ENCODE measurements around the gene USP15. TPM values are rescaled to one million over a fixed set of nuclear protein-coding genes. Genes with fewer than 3 reads are reported as not detected.

The USP15 gene
- total and polyA plus RNA-seq, 2 donors (not counting 1 experiment from before 2014, with no cell fraction given): 116 to 182 TPM

GRCh38 chr12:62351326-62351725 is 91.1 kb downstream of the USP15 start:
- no peaks in the 10 kb centered on the region for H3K27me3 Mint-ChIP-seq
- ChIA-PET POLR2A (no interaction called here), CTCF (interaction anchor here (1.1 kb wide), 1 partner anchor 87 kb away, joined by 3 read pairs; no protein-coding TSS in a partner anchor)
- no peak overlapping the region for H3K4me3 ChIP-seq (ENCODE audit: control extremely low read depth in 1 of 5, extremely low read depth in 1 of 5, insufficient read depth in 1 of 5, low read depth in 2 of 5, low read length in 4 of 5)
- H3K4me1 ChIP-seq (ENCODE audit: control insufficient read depth in 2 of 2, insufficient read depth in 2 of 2, low read length in 2 of 2): no peaks in the 10 kb centered on the region
- H3K9me3 Mint-ChIP-seq (ENCODE audit: insufficient read depth): no peaks in the 10 kb centered on the region
- H3K79me2 ChIP-seq (ENCODE audit: control insufficient read depth, insufficient read depth, low read length): peaks cover 28% of the 10 kb centered on the region
- peaks cover 4% of the 10 kb centered on the region for H3K4me1 Mint-ChIP-seq
- TF ChIP-seq EZH2 (IDR thresholded peaks at IDR 0.05; ENCODE audit: borderline replicate concordance, insufficient read depth, low read depth, low read length, poor library complexity, severe bottlenecking) (no peak), CTCF (IDR thresholded peaks at IDR 0.05) (no peak)
- intact Hi-C loops (cut with micrococcal nuclease): loop anchor here (10.0 kb wide), 2 partner anchors 47 to 87 kb away; partner anchors contain the start of gene USP15
- no peak overlapping the region for H3K4me3 Mint-ChIP-seq
- H2AFZ ChIP-seq (ENCODE audit: insufficient read depth, low read depth, low read length, poor library complexity, severe bottlenecking): no peak overlapping the region
- no peak overlapping the region for H3K9ac ChIP-seq (ENCODE audit: low read length)
- ATAC-seq (ENCODE audit: low read depth) (no peak), DNase-seq (no peak)
- no peak overlapping the region for H3K4me2 ChIP-seq (replicated peaks; ENCODE audit: low read depth, low read length, poor library complexity, severe bottlenecking)
- WGBS (ENCODE audit: insufficient coverage): no CpG with 5 or more reads among the region's 1 CpG
- no peaks in the 10 kb centered on the region for H4K20me1 ChIP-seq (ENCODE audit: control insufficient read depth, insufficient read depth, low read length, poor library complexity, severe bottlenecking)
- no peak overlapping the region for H3K27ac Mint-ChIP-seq
- no peaks in the 10 kb centered on the region for H3K9me3 ChIP-seq (ENCODE audit: control extremely low read depth in 1 of 3, control insufficient read depth in 2 of 3, insufficient read depth in 1 of 3, low read length in 2 of 3)
- H3K27ac ChIP-seq (ENCODE audit: low read length in 2 of 2): no peak overlapping the region
- peaks cover 5 to 18% of the 10 kb centered on the region in 2 experiments for H3K36me3 ChIP-seq (replicated peaks in 1 of 2; ENCODE audit: control extremely low read depth in 1 of 2, control insufficient read depth in 1 of 2, extremely low read depth in 1 of 2, insufficient read depth in 2 of 2, low read length in 1 of 2)
- H3K27me3 ChIP-seq (replicated peaks in 1 of 4; ENCODE audit: control extremely low read depth in 1 of 4, control insufficient read depth in 3 of 4, insufficient read depth in 4 of 4, low read length in 3 of 4): no peaks in the 10 kb centered on the region

GRCh38 chr12:62361048-62361447 is 100.8 kb downstream of the USP15 start:
- WGBS (ENCODE audit: insufficient coverage): no CpG with 5 or more reads among the region's 2 CpGs

More at GRCh38 chr12:62361048-62361447, 100.8 kb downstream of the USP15 start:
- DNase-seq (no peak), ATAC-seq (ENCODE audit: low read depth) (no peak)
- peaks cover 46% of the 10 kb centered on the region for H3K79me2 ChIP-seq (ENCODE audit: control insufficient read depth, insufficient read depth, low read length)
- Mint-ChIP-seq H3K4me3 (no peak overlapping the region), H3K27ac (no peak overlapping the region), H3K4me1 (peaks cover 19% of the 10 kb centered on the region), H3K27me3 (no peaks in the 10 kb centered on the region), H3K9me3 (ENCODE audit: insufficient read depth) (peaks cover 5% of the 10 kb centered on the region)
- intact Hi-C loops (cut with micrococcal nuclease): no loop called here
- H2AFZ ChIP-seq (ENCODE audit: insufficient read depth, low read depth, low read length, poor library complexity, severe bottlenecking): no peak overlapping the region
- no peak overlapping the region for H3K4me2 ChIP-seq (replicated peaks; ENCODE audit: low read depth, low read length, poor library complexity, severe bottlenecking)
- peak overlapping the region in 1 of 2 donors; percentile 9 for H3K27ac ChIP-seq (ENCODE audit: low read length in 2 of 2)
- ChIA-PET POLR2A (no interaction called here), CTCF (no interaction called here)
- peaks cover 8 to 32% of the 10 kb centered on the region in 2 experiments for H3K36me3 ChIP-seq (replicated peaks in 1 of 2; ENCODE audit: control extremely low read depth in 1 of 2, control insufficient read depth in 1 of 2, extremely low read depth in 1 of 2, insufficient read depth in 2 of 2, low read length in 1 of 2)
- no peak overlapping the region for H3K4me3 ChIP-seq (ENCODE audit: control extremely low read depth in 1 of 5, extremely low read depth in 1 of 5, insufficient read depth in 1 of 5, low read depth in 2 of 5, low read length in 4 of 5)
- TF ChIP-seq CTCF (IDR thresholded peaks at IDR 0.05) (no peak), EZH2 (IDR thresholded peaks at IDR 0.05; ENCODE audit: borderline replicate concordance, insufficient read depth, low read depth, low read length, poor library complexity, severe bottlenecking) (no peak)
- no peaks in the 10 kb centered on the region for H3K9me3 ChIP-seq (ENCODE audit: control extremely low read depth in 1 of 3, control insufficient read depth in 2 of 3, insufficient read depth in 1 of 3, low read length in 2 of 3)
- peaks cover 23% of the 10 kb centered on the region for H4K20me1 ChIP-seq (ENCODE audit: control insufficient read depth, insufficient read depth, low read length, poor library complexity, severe bottlenecking)
- H3K4me1 ChIP-seq (ENCODE audit: control insufficient read depth in 2 of 2, insufficient read depth in 2 of 2, low read length in 2 of 2): peaks cover 0 to 4% of the 10 kb centered on the region in 2 donors
- no peaks in the 10 kb centered on the region for H3K27me3 ChIP-seq (replicated peaks in 1 of 4; ENCODE audit: control extremely low read depth in 1 of 4, control insufficient read depth in 3 of 4, insufficient read depth in 4 of 4, low read length in 3 of 4)
- no peak overlapping the region for H3K9ac ChIP-seq (ENCODE audit: low read length)
